ENCODE data around the gene GJD4.

DNA sequence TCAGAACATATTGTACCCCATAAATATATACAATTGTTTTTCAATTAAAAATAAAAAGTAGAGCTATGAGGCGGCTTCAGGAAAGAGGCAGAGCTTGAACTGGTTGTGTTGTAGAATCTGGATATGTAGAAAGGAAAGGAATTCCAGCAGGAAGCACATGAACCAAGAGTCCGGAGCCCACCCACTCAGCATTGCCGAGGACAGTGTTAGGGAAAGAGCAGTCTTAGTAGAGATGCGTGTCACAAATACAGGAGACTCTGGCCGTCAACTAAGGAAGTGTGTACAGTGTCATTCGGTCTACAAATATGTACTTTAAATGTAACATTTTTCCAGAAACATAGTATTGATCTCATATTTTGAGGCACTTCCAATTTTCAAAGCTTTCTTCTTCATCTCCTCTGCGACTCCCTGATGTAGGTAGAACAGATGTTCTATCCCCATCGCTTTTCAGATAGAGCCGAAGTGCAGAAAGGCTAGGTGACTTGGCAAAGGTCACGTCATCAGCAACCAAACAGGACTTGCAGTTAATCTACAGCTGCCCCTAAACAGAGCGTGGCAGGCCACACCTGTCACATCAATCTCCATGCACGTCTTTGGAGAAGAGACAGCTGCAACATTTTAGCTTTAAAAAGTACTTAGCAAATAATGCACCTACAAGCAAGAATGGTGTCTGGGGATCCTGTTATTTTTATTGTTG, 25.3 kb upstream of the GJD4 start:
- TF ChIP-seq, protein P1, sequence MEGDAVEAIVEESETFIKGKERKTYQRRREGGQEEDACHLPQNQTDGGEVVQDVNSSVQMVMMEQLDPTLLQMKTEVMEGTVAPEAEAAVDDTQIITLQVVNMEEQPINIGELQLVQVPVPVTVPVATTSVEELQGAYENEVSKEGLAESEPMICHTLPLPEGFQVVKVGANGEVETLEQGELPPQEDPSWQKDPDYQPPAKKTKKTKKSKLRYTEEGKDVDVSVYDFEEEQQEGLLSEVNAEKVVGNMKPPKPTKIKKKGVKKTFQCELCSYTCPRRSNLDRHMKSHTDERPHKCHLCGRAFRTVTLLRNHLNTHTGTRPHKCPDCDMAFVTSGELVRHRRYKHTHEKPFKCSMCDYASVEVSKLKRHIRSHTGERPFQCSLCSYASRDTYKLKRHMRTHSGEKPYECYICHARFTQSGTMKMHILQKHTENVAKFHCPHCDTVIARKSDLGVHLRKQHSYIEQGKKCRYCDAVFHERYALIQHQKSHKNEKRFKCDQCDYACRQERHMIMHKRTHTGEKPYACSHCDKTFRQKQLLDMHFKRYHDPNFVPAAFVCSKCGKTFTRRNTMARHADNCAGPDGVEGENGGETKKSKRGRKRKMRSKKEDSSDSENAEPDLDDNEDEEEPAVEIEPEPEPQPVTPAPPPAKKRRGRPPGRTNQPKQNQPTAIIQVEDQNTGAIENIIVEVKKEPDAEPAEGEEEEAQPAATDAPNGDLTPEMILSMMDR (conservative IDR thresholded peaks at IDR 0.05; ENCODE audit: low read length), result no peak
- TF ChIP-seq EZH2phosphoT487 (IDR thresholded peaks at IDR 0.05; ENCODE audit: borderline replicate concordance, low read depth, low read length), result no peak
